Spinal cord (tissue), 10 donors: ENCODE results near the gene TMEM234. TPM values are rescaled to one million over a fixed set of nuclear protein-coding genes. Genes with fewer than 3 reads are reported as not detected.
A peak's percentile ranks its signal among the peaks of the same experiment; 100 is the strongest.

ENCODE experiments used
- DNase-seq, 6 donors: peaks; one replicate each; pipeline versions ENCODE4 v3.0.0 to v3.0.0-alpha.2; 2013 to 2015; ENCODE audit warnings: low spot score in 6 of 6, low read depth in 4 of 6
- H3K27ac ChIP-seq: one replicate; pipeline ENCODE4 v1.5.1; 2013; ENCODE audit warnings: low read depth, low read length, control low read depth
- H3K27me3 ChIP-seq: one replicate; pipeline ENCODE4 v1.6.1; 2013; ENCODE audit warnings: low read length; ENCODE audit not compliant: control insufficient read depth, insufficient read depth
- H3K36me3 ChIP-seq: one replicate; pipeline ENCODE4 v1.6.1; 2013; ENCODE audit warnings: low read length; ENCODE audit not compliant: control insufficient read depth, insufficient read depth
- H3K4me1 ChIP-seq: one replicate; pipeline ENCODE4 v1.6.1; 2013; ENCODE audit warnings: low read length; ENCODE audit not compliant: control insufficient read depth, insufficient read depth
- H3K4me3 ChIP-seq: one replicate; pipeline ENCODE4 v1.5.1; 2013; ENCODE audit warnings: low read depth, low read length, control low read depth
- H3K9me3 ChIP-seq: one replicate; pipeline ENCODE4 v1.6.1; 2013; ENCODE audit warnings: low read length; ENCODE audit not compliant: control insufficient read depth, insufficient read depth
- WGBS: methylation state at CpG from one replicate; pipeline ENCODE4 v1.1.5; 2013; ENCODE audit warnings: missing lambda C conversion rate; ENCODE audit not compliant: insufficient coverage; 5-methylcytosine and 5-hydroxymethylcytosine counted together
- polyA plus RNA-seq, 2 donors: library from polyadenylated mRNA; unstranded; fragments of 120-200 nt; gene quantifications; one replicate each; pipeline ENCODE4 v1.2.1, GENCODE V29; 2013; ENCODE audit not compliant: insufficient read length in 2 of 2
- total RNA-seq, 2 donors: library from RNA; depleted of rRNA in 1 of 2; stranded (reverse); fragments of 120-200 nt in 1 of 2; fragments of >200 nt in 1 of 2; gene quantifications; one replicate each; pipeline versions ENCODE4 v1.2.3 to v1.2.4, GENCODE V29; 2013 to 2014
- donor health status: healthy.

The TMEM234 gene
- total and polyA plus RNA-seq, 4 donors: 15.3 to 27.4 (median 23.0) TPM

DNA sequence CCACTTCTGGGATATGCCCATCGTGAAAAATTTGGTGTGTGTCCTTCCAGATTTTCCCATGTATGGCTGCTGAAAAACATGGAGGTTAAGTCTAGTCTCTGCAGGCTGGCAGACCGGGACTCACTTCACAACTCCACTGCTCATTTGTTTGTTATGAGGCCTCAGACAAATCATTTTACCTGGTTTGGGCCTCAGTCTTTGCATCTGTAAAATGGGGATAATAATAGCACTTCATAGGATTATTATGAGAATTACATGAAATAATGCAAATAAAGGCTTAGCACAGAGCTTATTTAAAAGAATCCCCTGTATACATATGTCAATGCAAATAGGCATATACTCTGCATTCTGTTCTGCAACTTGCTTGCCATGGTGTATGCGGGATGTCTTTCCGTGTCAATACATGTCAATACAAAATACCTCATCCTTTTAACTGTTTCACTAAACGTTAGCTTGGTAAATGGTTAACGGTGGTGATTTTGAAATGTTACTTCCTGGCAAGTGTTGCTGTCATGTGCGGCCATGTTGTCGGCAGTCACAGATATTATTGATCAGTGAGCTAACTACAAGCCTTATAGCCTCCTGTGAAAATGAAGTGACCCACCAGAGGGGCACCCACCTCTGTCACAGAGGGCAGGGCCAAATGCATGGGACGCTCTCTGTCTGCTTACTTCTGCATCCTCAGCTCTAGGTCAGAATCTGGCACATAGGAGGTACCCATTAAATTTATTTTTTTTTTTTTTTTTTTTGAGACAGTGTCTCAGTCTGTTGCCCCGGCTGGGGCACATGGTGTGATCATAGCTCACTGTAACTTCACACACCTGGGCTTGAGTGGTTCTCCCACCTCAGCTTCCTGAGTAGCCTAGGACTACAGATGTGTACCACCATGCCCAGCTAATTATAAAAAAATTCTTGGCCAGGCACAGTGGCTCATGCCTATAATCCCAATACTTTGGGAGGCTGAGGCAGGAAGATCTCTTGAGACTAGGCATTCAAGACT lies 33.2 kb upstream of the TMEM234 start:
- no peak for DNase-seq
- 92% methylated on average over 5 of the region's 10 CpGs for WGBS
- H3K4me3 ChIP-seq: no peak overlapping the region
- H3K27ac ChIP-seq: no peak overlapping the region
- H3K9me3 ChIP-seq: no peaks in the 10 kb centered on the region
- H3K36me3 ChIP-seq: no peaks in the 10 kb centered on the region
- no peaks in the 10 kb centered on the region for H3K27me3 ChIP-seq
- peaks cover 7% of the 10 kb centered on the region for H3K4me1 ChIP-seq

DNA sequence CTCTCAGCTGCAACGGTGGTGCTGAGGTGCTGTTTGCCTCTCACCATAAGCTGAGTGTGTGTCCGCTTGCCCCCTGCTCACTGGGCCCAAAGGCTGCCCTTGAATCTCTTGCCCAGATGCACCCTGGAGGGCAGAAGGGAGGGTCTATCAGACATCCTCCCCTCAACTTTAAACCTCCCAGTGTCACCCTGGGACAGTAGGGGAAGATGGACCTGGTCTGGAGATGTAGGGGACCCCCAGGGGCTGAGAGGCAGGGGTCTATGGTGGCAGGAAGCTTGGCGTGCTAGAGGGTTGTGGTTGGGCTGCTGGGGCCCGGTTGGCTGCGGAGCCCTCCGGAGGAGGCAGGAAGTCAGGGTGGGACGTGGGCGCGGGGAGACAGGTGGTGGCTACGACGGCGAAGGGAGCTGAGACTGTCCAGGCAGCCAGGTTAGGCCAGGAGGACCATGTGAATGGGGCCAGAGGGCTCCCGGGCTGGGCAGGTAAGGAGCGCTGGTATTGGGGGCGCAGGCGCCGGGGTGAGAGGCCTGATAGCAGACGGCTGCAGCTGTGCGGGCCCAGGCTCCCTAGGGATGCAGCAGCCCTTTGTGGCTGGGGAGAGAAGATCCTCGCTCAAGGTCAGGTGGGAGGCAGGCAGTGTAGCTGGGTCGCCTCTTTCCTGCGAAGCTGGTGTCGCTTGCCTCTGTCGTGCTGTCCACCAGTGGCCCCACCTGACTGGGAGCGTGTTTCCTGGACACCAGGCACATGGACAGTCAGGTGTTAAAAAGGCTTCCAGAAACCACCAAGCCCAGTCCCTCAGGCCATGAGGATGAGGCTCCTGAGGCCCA lies 29.0 kb upstream of the TMEM234 start, which contains the start of gene LCK:
LCK (plus strand) TSS at position 373 of the 824 bp plus-strand sequence. CDS start 23,065 bp downstream, outside the sequence.
- H3K4me1 ChIP-seq: peaks cover 21% of the 10 kb centered on the region

DNA sequence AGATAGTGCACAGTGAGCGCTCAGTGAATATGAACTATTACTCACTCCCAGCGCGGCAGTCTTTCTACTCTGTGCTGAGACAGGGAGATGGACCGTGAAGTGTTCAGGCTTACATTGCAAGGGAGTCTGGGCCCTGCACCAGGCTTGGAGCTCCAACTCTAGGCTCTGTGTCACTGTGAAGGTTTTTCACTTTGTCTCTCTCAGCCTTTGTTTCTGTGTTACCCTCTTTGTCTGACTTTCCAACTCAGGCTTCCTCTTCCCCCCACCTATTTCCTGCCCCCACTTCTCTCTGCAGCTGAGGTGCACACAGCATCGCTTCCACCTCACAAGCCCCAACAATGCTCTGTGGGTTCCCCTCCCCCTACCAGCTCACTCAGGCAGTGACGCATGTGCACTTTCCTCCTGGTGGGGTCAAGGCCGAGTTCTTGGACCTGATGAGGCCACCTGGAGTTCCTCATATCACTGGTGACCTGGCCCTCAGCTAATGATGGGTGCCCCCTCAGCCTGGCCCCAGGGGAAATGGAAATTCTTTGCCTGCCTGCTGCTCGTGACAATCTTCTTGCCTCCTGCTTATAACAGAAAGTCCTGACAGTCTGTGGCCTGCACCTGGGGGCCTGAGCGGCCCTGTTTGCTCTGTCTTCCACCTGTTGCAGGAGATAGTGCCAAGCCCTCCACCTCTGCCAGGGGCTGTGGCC lies 27.8 kb upstream of the TMEM234 start:
- Histone ChIP-seq H3K27me3 (no peaks in the 10 kb centered on the region), H3K27ac (peak overlapping the region; percentile 42), H3K9me3 (no peaks in the 10 kb centered on the region), H3K4me1 (peaks cover 21% of the 10 kb centered on the region), H3K36me3 (no peaks in the 10 kb centered on the region), H3K4me3 (no peak overlapping the region)
- WGBS: 64% methylated on average over 9 of the region's 9 CpGs
- peak in 1 of 6 donors; percentile 48 for DNase-seq

More for the DNA sequence above, 29.0 kb upstream of the TMEM234 start, which contains the start of gene LCK:
- Histone ChIP-seq H3K4me3 (no peak within 1 kb of the TSS), H3K9me3 (no peaks in the 10 kb centered on the region), H3K36me3 (no peaks in the 10 kb centered on the region), H3K27me3 (no peaks in the 10 kb centered on the region), H3K27ac (peak within 1 kb of the TSS; percentile 42)
- WGBS: 79% methylated on average over 23 of the region's 25 CpGs
- DNase-seq: no peak

DNA sequence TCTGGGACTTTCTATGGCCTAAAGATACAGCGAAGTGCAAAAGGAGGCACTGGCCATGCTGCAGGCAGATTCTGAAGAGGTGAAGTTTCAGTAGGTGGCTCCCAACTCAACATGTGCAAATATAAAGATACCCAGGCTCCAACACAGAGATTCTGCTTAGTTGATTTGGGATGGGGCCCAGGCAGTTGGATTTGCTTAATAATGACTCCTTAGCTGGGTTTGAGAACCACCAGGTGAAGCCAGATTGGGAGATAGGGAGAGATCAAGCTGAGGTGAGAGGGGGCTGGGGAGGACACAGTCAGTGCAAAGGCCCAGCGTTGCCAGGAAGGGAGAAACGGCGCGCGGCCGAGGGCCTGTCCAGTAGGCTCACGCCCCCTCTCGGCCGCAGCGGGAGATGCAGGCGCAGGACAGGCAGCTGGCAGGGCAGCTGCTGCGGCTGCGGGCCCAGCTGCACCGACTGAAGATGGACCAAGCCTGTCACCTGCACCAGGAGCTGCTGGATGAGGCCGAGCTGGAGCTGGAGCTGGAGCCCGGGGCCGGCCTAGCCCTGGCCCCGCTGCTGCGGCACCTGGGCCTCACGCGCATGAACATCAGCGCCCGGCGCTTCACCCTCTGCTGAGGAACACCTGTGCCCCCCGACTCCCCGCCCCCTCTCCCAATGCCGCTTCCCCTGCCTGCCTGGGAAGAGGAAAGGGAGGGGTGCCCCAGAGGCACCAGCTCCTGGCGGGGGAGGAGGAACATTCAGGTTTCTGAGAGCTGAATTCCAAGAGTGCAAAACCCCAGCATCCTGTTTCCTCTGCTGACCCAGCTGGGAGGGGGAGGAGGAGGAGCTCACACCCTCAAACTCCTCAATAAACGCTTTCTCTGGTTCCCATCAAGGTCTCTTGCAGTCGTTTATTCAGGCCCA lies 26.1 kb upstream of the TMEM234 start:
- Histone ChIP-seq H3K27me3 (no peaks in the 10 kb centered on the region), H3K4me3 (no peak overlapping the region), H3K36me3 (no peaks in the 10 kb centered on the region), H3K4me1 (peaks cover 21% of the 10 kb centered on the region), H3K27ac (no peak overlapping the region), H3K9me3 (no peaks in the 10 kb centered on the region)
- DNase-seq: peak in 2 of 6 donors; percentile 36 to 60
- 5% methylated on average over 22 of the region's 31 CpGs for WGBS

DNA sequence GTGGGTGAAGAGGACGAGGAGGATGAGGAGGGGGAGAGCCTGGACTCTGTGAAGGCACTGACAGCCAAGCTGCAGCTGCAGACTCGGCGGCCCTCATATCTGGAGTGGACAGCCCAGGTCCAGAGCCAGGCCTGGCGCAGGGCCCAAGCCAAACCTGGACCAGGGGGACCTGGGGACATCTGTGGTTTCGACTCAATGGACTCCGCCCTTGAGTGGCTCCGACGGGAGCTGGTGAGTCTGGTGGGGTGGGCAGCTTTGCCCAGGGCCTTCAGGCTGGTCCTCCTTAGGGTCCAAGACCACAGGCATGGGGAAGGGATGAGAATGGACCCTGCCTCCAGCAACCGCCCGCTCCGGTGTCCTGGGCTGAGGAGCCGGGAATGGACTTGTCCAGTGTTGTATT lies 25.3 kb upstream of the TMEM234 start:
- Histone ChIP-seq H3K4me1 (peaks cover 24% of the 10 kb centered on the region), H3K27ac (no peak overlapping the region), H3K27me3 (no peaks in the 10 kb centered on the region), H3K9me3 (no peaks in the 10 kb centered on the region), H3K36me3 (no peaks in the 10 kb centered on the region), H3K4me3 (no peak overlapping the region)
- no peak for DNase-seq
- 90% methylated on average over 8 of the region's 12 CpGs for WGBS

DNA sequence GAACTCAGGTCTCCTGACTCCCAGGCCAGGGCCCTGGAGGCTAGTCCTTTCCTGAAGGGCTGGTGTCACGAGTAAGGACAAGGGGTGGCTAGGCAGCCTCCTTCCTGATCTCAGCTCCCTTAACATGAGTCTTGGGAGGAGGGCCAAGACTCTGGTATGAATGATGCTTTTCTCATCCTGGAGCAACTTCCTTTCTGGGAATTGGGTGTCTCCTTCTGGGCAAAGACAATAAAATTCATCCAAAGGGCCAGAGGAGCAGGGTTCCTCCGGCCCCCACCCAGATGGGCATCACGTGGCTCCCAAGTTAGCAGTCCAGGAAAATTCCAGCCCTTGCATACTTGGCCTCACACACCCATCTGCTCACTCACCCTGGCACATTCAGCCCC lies 24.7 kb upstream of the TMEM234 start, which contains the start of gene FAM167B:
FAM167B (plus strand) TSS at position 335 of the 386 bp plus-strand sequence. CDS start 200 bp downstream, outside the sequence.
- Histone ChIP-seq H3K36me3 (no peaks in the 10 kb centered on the region), H3K27ac (no peak within 1 kb of the TSS), H3K4me3 (no peak within 1 kb of the TSS), H3K27me3 (no peaks in the 10 kb centered on the region), H3K4me1 (peaks cover 30% of the 10 kb centered on the region), H3K9me3 (no peaks in the 10 kb centered on the region)
- 62% methylated on average over 2 of the region's 3 CpGs for WGBS
- peak in 1 of 6 donors; percentile 45 for DNase-seq

DNA sequence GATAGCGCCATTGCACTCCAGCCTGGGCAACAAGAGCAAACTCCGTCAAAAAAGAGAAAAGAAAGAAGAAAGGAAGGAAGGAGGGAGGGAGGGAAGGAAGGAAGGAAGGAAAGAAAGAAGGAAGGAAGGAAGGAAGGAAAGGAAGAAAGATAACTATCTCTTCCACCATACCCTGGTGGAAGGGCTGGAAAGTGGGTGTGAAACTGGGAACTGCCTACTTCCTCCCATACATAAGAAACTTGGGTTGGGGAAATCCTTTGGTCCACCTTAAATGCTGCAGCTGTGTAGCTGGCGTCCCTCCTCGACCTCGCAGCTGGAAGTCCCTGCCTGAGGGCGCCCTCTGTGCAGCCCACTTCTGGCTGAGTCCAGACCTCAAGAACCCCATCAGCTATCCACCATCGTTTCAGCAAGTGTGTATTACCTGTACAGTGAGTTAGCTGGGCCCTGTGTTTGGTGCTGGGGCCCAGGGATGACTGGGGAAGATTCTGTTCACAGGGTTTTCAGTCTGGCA lies 20.2 kb upstream of the TMEM234 start:
- Histone ChIP-seq H3K9me3 (no peaks in the 10 kb centered on the region), H3K27me3 (no peaks in the 10 kb centered on the region), H3K4me3 (no peak overlapping the region), H3K4me1 (peaks cover 41% of the 10 kb centered on the region), H3K27ac (no peak overlapping the region), H3K36me3 (no peaks in the 10 kb centered on the region)
- peak in 2 of 6 donors; percentile 7 to 44 for DNase-seq
- 93% methylated on average over 2 of the region's 7 CpGs for WGBS

DNA sequence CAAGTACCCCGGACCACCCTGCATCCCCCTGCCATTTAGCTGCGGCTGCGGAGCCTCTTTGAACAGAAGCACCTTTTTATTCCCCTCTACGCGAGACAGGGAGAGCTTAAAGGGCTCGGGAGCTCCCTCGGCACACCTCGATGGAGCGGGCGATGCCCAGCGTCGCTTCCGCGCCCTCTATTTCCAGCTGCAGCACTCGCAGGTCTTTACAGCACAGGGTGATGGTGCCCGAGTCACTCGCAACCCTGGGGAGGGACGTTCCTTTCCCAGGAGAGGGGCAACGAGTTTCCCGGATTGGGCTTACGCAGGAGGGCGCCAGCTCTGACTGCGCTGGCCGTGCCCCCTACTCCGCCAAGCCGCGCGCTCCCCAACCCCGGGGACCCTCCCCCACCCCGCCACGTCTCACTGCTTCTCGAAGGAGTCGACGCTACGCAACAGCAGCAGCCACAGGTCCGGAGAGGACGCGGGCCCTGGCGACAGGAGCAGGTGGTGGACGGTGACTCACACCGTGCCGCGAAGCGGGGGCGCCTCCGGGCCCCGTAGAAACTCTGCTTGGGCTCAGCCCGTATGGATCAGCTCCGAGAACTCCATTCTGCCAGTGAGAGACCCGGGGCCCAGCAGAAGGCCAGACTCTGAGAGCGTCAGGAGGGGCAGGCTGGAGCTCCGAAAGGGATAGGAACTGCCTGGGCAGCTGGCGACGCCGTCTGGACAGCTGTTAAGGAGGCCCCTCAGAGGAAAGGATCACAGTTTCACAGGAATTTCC lies 19.0 kb upstream of the TMEM234 start:
- H3K27me3 ChIP-seq: no peaks in the 10 kb centered on the region
- under 1% methylated on average over 55 of the region's 55 CpGs for WGBS
- H3K4me3 ChIP-seq: peak overlapping the region; percentile 79
- H3K36me3 ChIP-seq: peaks cover 2% of the 10 kb centered on the region
- H3K27ac ChIP-seq: peak overlapping the region; percentile 59
- peaks cover 41% of the 10 kb centered on the region for H3K4me1 ChIP-seq
- peak in 3 of 6 donors; percentile 21 to 79 (median 58) for DNase-seq
- H3K9me3 ChIP-seq: no peaks in the 10 kb centered on the region
